H1 (cell line): ENCODE measurements around the gene RERE. TPM values are rescaled to one million over a fixed set of nuclear protein-coding genes. Genes with fewer than 3 reads are reported as not detected.

Source experiments
- ATF3 ChIP-seq: IDR thresholded peaks from 2 replicates; pipeline ENCODE4 v1.6.1; 2011; ENCODE audit warnings: low read depth, mild to moderate bottlenecking, low read length; ENCODE audit not compliant: insufficient read depth
- CHD2 ChIP-seq: IDR thresholded peaks from 2 replicates; pipeline ENCODE4 v1.6.1; 2012; ENCODE audit warnings: low read length, improper control_type of control experiment
- CHD7 ChIP-seq: fragments of 300-600 bp; sonication (generic); IDR thresholded peaks from 2 replicates; pipeline ENCODE4 v1.7.1; 2012; ENCODE audit warnings: low read length, moderate library complexity, mild to moderate bottlenecking, inconsistent platforms; ENCODE audit not compliant: insufficient replicate concordance
- CREB1 ChIP-seq: IDR thresholded peaks from 2 replicates; pipeline ENCODE4 v1.6.1; 2012; ENCODE audit warnings: inconsistent platforms
- CTBP2 ChIP-seq: IDR thresholded peaks from 2 replicates; pipeline ENCODE4 v1.7.0; 2011; ENCODE audit warnings: borderline replicate concordance, mild to moderate bottlenecking, moderate library complexity, mixed read lengths, low read length; ENCODE audit not compliant: insufficient read depth, insufficient read length
- KDM1A ChIP-seq: fragments of 200-600, 300-600 bp; sonication (generic); IDR thresholded peaks from 2 replicates; pipeline ENCODE4 v1.7.1; 2016; ENCODE audit warnings: mild to moderate bottlenecking, low read length, borderline replicate concordance
- SP4 ChIP-seq: IDR thresholded peaks from 2 replicates; pipeline ENCODE4 v1.6.1; 2012; ENCODE audit warnings: low read length, inconsistent platforms
- SUZ12 ChIP-seq: fragments of 200-600 bp; sonication (generic); IDR thresholded peaks from 2 replicates; pipeline ENCODE4 v1.6.1; 2012; ENCODE audit warnings: mild to moderate bottlenecking, inconsistent platforms, low read length, moderate library complexity, mixed read lengths
- polyA plus RNA-seq, 7 experiments: library from polyadenylated mRNA; depleted of rRNA in 3 of 7; stranded (reverse) in 5 of 7; unstranded in 2 of 7; fragments of >200 nt in 5 of 7; fragments of 200-250 nt in 2 of 7; gene quantifications; 1 replicate in 5 of 7; 2 replicates in 1 of 7; 4 replicates in 1 of 7; pipeline versions ENCODE4 v1.2.1 to v1.2.3, GENCODE V29; 2011 to 2013; ENCODE audit warnings: missing spikeins in 2 of 7, mixed read lengths in 2 of 7
- total RNA-seq: library from RNA; stranded (reverse); fragmentation: NEBNext Ultra II Directional; extraction: Animal tissue kit (Norgen Biotek cat#: 25700); gene quantifications from 2 replicates; pipeline ENCODE4 v1.2.1, GENCODE V29; 2021

The RERE gene
- total and polyA plus RNA-seq, 2 of the 8 experiments (the other 6 are each of a cell fraction or from before 2014, with no cell fraction given): 15.3 to 142 TPM

- no peak for TF ChIP-seq CHD7
- TF ChIP-seq SP4: no peak
- no peak for TF ChIP-seq ATF3
- no peak for TF ChIP-seq SUZ12
- no peak for TF ChIP-seq CTBP2
- TF ChIP-seq CHD2: no peak
- no peak for TF ChIP-seq CREB1
- no peak for TF ChIP-seq KDM1A
These were observed 143.0 kb downstream of the RERE start (continued) for GRCh38 chr1:8674481-8674880.
